ENCODE measurements around the gene CDRT4. TPM values are rescaled to one million over a fixed set of nuclear protein-coding genes. Genes with fewer than 3 reads are reported as not detected.

CDRT4 gene
- total and polyA plus RNA-seq, 9 donors = 0.57 to 7.8 (median 2.2) TPM

DNA sequence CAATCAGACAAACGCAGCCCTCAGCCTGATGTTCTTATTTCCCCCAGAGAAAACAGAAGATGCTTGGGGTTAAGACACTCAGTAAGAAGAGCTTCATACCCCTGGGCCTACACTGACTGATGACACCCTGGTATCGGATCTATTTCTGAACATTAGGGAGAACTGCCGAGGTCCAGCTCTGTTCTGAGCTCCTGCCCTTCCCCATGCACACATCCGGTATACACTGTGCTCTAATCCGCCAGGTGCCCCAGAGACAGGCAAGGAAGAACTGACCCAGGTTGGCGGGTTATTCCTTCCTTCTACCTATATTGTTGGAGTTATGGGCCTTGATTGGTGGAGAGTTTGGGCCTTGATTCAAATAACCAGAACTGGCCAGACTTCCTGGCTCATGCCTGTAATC, 68.0 kb downstream of the CDRT4 start:
- H3K27ac ChIP-seq (ENCODE audit: low read length) = no peak overlapping the region
- peaks cover 28% of the 10 kb centered on the region for H3K4me1 ChIP-seq (ENCODE audit: control insufficient read depth, insufficient read depth, low read length)
- no peaks in the 10 kb centered on the region for H3K27me3 ChIP-seq (ENCODE audit: control insufficient read depth, insufficient read depth, low read length)
- H3K36me3 ChIP-seq (ENCODE audit: control insufficient read depth, insufficient read depth, low read length) = no peaks in the 10 kb centered on the region
- H3K4me3 ChIP-seq (ENCODE audit: low read length) = no peak overlapping the region
- H3K9me3 ChIP-seq (replicated peaks; ENCODE audit: control insufficient read depth, low read depth, low read length) = no peaks in the 10 kb centered on the region
- no peak for DNase-seq
- 93% methylated on average over 2 of the region's 6 CpGs for WGBS (ENCODE audit: insufficient coverage)

DNA sequence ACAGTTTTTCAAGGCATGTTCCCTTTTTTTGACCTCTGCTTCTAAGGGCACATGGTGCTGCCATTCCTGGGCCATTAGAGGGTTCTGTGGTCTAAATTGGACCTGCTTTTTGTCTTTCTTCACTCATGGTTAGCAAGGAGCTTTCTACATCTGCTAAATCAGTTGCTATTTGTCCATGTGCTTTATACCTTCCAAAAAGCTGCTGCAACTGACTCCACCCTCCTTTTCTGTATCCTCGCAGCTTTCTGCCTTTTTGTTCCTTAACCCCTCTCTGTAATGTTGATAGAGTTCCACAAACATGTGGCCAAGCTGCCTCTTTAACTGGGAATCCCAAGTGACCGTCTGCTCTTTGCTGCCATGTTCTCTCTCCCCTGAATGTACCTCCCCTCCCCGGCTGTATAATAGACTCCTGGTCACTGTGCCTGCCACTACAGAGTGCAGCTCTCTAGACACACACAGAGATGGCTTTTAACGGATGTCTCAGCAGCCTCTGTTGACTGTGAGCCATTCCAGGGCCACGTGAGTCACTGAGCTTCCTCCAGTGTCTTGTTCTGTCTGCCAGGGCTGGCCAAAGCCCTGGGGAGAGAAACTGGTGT, 68.6 kb downstream of the CDRT4 start:
- peaks cover 21% of the 10 kb centered on the region for H3K4me1 ChIP-seq (ENCODE audit: control insufficient read depth, insufficient read depth, low read length)
- no peaks in the 10 kb centered on the region for H3K9me3 ChIP-seq (replicated peaks; ENCODE audit: control insufficient read depth, low read depth, low read length)
- no peaks in the 10 kb centered on the region for H3K36me3 ChIP-seq (ENCODE audit: control insufficient read depth, insufficient read depth, low read length)
- DNase-seq = peak; percentile 53
- H3K27ac ChIP-seq (ENCODE audit: low read length) = no peak overlapping the region
- no peak overlapping the region for H3K4me3 ChIP-seq (ENCODE audit: low read length)
- WGBS (ENCODE audit: insufficient coverage) = 13% methylated on average over 5 of the region's 5 CpGs
- H3K27me3 ChIP-seq (ENCODE audit: control insufficient read depth, insufficient read depth, low read length) = no peaks in the 10 kb centered on the region

DNA sequence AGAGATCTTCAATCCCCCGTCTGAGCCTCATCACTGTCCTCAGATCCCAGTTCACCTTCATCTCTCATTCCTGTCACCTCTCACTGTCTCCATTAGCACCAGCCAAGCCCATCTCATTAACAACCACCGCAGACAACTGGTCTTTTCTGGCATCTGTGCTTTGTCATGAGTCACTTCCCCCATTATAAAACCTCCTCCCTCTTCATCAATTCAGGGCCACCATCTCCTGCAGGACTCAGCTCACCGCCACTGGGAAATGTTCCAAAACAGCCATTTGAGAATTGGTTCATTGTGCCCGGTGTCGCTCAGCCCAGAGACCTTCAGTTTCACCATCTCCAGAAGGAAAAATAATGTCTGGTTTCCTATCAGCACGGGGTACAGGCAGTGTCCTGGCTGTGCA, 69.1 kb downstream of the CDRT4 start:
- no peak overlapping the region for H3K4me3 ChIP-seq (ENCODE audit: low read length)
- peak; percentile 40 for DNase-seq
- 16% methylated on average over 3 of the region's 6 CpGs for WGBS (ENCODE audit: insufficient coverage)

DNA sequence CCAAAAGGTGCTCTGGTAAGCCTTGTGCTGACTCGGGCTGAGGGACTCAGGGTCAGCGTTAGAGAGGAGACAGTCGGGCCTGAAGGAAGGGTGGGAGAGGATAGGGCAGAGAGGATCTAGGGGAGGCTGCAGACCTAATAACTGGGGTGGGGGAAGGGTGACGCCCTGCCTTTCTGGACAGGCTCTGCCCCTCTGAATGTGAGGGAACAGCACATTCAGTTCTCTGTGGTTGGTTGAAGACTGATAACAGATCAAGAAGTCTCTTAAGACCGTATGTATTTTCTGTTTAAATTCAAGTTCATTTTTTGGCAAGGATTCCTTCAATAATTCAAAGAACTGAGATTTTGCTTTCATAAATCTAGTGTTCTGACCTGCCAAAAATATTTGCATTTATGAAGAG, 69.8 kb downstream of the CDRT4 start:
- no peak for DNase-seq
- 71% methylated on average over 4 of the region's 5 CpGs for WGBS (ENCODE audit: insufficient coverage)
- no peaks in the 10 kb centered on the region for H3K9me3 ChIP-seq (replicated peaks; ENCODE audit: control insufficient read depth, low read depth, low read length)
- H3K4me1 ChIP-seq (ENCODE audit: control insufficient read depth, insufficient read depth, low read length) = peaks cover 16% of the 10 kb centered on the region
- H3K27me3 ChIP-seq (ENCODE audit: control insufficient read depth, insufficient read depth, low read length) = no peaks in the 10 kb centered on the region
- H3K36me3 ChIP-seq (ENCODE audit: control insufficient read depth, insufficient read depth, low read length) = no peaks in the 10 kb centered on the region
- H3K4me3 ChIP-seq (ENCODE audit: low read length) = no peak overlapping the region
- no peak overlapping the region for H3K27ac ChIP-seq (ENCODE audit: low read length)

More for the DNA sequence above, 69.1 kb downstream of the CDRT4 start:
- Histone ChIP-seq H3K4me1 (ENCODE audit: control insufficient read depth, insufficient read depth, low read length) (peaks cover 18% of the 10 kb centered on the region), H3K27ac (ENCODE audit: low read length) (no peak overlapping the region), H3K9me3 (replicated peaks; ENCODE audit: control insufficient read depth, low read depth, low read length) (no peaks in the 10 kb centered on the region), H3K27me3 (ENCODE audit: control insufficient read depth, insufficient read depth, low read length) (no peaks in the 10 kb centered on the region), H3K36me3 (ENCODE audit: control insufficient read depth, insufficient read depth, low read length) (no peaks in the 10 kb centered on the region)

DNA sequence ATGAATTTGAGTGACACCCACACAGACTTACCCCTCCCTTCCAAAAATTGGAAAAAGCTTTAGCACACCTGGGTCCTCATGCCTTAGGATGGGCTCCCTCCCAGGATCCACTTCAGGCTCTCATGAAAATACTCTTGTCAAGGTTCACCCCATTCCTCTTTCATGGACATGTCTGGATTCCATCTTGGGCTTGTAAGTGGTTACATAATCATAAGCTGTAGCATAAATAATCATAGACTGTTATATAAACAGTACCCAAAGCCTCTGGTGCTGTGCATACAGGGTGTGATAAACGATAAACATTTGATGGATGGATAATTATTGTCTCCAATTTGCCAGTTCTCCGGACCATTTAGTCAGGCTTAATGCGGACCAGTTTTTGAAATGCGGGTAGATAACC, 72.3 kb downstream of the CDRT4 start:
- Histone ChIP-seq H3K9me3 (replicated peaks; ENCODE audit: control insufficient read depth, low read depth, low read length) (no peaks in the 10 kb centered on the region), H3K4me1 (ENCODE audit: control insufficient read depth, insufficient read depth, low read length) (peaks cover 16% of the 10 kb centered on the region), H3K27ac (ENCODE audit: low read length) (no peak overlapping the region), H3K4me3 (ENCODE audit: low read length) (no peak overlapping the region), H3K27me3 (ENCODE audit: control insufficient read depth, insufficient read depth, low read length) (no peaks in the 10 kb centered on the region), H3K36me3 (ENCODE audit: control insufficient read depth, insufficient read depth, low read length) (no peaks in the 10 kb centered on the region)
- no peak for DNase-seq
- WGBS (ENCODE audit: insufficient coverage) = 73% methylated on average over 4 of the region's 4 CpGs

DNA sequence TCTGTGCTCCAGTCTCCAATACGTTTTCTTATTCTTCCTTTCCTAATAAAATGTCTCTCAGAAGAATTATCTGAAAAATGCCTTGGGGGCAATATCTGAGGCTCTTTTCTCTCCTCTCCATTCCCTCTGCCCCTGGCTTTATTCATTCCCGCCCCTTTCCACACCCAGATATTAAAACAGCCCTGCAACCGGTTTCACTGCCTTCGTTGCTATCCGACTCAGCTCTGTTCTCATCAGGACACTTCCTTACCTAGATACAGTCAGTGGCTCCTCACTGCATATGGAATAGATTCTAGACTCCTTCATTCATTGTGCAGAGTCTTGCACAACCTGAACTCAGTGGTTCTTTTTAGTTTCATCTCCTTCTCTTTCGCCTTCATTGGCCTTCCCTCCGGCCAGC, 74.0 kb downstream of the CDRT4 start:
- 79% methylated on average over 7 of the region's 7 CpGs for WGBS (ENCODE audit: insufficient coverage)
- Histone ChIP-seq H3K9me3 (replicated peaks; ENCODE audit: control insufficient read depth, low read depth, low read length) (no peaks in the 10 kb centered on the region), H3K4me1 (ENCODE audit: control insufficient read depth, insufficient read depth, low read length) (peaks cover 10% of the 10 kb centered on the region), H3K36me3 (ENCODE audit: control insufficient read depth, insufficient read depth, low read length) (no peaks in the 10 kb centered on the region), H3K27ac (ENCODE audit: low read length) (no peak overlapping the region), H3K27me3 (ENCODE audit: control insufficient read depth, insufficient read depth, low read length) (no peaks in the 10 kb centered on the region), H3K4me3 (ENCODE audit: low read length) (no peak overlapping the region)
- no peak for DNase-seq

DNA sequence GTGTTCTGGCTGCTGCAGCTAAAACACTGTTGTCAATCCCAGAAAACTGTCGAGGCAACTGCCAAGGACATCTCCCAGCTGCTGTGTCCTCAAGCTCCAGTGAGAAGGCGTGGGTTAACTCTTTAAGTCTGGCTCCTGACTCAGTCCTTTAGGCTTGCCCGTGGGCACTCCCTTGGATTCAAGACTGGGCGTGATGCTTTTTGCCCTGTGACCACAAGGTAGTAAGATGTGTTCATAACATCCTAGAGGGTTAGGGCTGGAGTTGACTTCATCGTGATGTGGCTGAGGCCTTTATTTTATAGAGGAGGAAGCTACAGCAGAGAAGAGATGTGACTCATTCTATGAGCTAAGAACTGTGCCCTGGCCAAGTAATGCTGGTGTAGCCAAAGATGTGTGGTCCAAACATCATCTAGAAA, 75.1 kb downstream of the CDRT4 start:
- Histone ChIP-seq H3K36me3 (ENCODE audit: control insufficient read depth, insufficient read depth, low read length) (no peaks in the 10 kb centered on the region), H3K4me1 (ENCODE audit: control insufficient read depth, insufficient read depth, low read length) (peaks cover 5% of the 10 kb centered on the region), H3K27ac (ENCODE audit: low read length) (no peak overlapping the region), H3K4me3 (ENCODE audit: low read length) (no peak overlapping the region), H3K9me3 (replicated peaks; ENCODE audit: control insufficient read depth, low read depth, low read length) (no peaks in the 10 kb centered on the region), H3K27me3 (ENCODE audit: control insufficient read depth, insufficient read depth, low read length) (no peaks in the 10 kb centered on the region)
- peak; percentile 38 for DNase-seq
- WGBS (ENCODE audit: insufficient coverage) = 64% methylated on average over 5 of the region's 5 CpGs

DNA sequence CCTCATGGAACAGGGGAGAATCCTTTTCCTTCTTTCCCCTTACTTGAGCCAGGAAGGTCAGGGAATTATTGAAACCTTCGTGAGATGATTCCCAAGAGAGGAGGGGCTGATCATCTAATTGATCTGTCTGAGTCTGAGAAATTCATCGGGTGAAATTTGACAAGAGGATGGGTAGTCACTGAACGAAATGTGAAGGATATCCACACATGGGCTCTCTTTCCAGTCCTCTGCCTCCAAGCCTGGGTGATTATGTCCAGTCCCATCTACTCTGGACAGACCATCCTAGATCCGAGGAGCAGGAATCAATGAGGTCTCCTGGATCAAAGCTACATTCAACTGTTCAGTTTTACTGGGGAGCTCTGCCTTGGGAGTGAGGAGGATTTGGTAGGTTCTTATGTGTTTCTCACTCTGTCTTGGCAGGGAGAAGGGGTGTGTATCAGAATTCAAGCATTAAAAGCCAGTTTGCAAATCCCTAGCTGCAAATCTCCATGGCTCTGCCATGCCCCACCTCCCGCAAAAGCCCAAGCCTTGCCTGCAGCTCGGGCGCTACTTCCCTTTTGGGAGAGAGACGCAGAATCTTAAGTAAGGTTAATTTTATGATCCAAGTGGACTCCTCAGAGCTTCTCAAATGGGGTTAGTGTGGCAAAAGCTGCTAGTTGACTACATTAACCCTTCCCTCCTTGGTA, 78.9 kb downstream of the CDRT4 start:
- peak; percentile 30 for DNase-seq
- Histone ChIP-seq H3K36me3 (ENCODE audit: control insufficient read depth, insufficient read depth, low read length) (no peaks in the 10 kb centered on the region), H3K4me1 (ENCODE audit: control insufficient read depth, insufficient read depth, low read length) (peaks cover 12% of the 10 kb centered on the region), H3K27me3 (ENCODE audit: control insufficient read depth, insufficient read depth, low read length) (no peaks in the 10 kb centered on the region), H3K27ac (ENCODE audit: low read length) (no peak overlapping the region), H3K9me3 (replicated peaks; ENCODE audit: control insufficient read depth, low read depth, low read length) (no peaks in the 10 kb centered on the region), H3K4me3 (ENCODE audit: low read length) (no peak overlapping the region)
- WGBS (ENCODE audit: insufficient coverage) = 100% methylated on average over 1 of the region's 8 CpGs

DNA sequence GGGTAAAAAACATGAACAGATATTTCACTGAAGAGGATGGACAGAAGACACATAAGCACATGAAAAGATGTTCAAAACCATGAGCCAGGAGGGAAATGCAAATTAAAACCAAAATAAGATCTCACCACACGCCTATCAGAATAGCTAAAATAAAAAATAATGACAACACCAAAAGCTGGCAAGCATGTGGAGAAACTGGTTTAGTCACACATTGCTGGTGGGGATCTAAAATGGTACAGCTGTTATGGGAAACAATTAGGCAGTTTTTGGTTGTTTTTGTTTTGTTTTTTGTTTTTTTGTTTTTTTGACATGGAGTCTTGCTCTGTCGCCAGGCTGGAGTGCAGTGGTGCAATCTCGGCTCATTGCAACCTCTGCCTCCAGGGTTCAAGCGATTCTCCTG, 81.3 kb downstream of the CDRT4 start:
- H3K36me3 ChIP-seq (ENCODE audit: control insufficient read depth, insufficient read depth, low read length) = no peaks in the 10 kb centered on the region
- DNase-seq = no peak
- peaks cover 15% of the 10 kb centered on the region for H3K4me1 ChIP-seq (ENCODE audit: control insufficient read depth, insufficient read depth, low read length)
- H3K27ac ChIP-seq (ENCODE audit: low read length) = no peak overlapping the region
- no peaks in the 10 kb centered on the region for H3K9me3 ChIP-seq (replicated peaks; ENCODE audit: control insufficient read depth, low read depth, low read length)
- H3K27me3 ChIP-seq (ENCODE audit: control insufficient read depth, insufficient read depth, low read length) = no peaks in the 10 kb centered on the region
- WGBS (ENCODE audit: insufficient coverage) = 100% methylated on average over 2 of the region's 4 CpGs
- no peak overlapping the region for H3K4me3 ChIP-seq (ENCODE audit: low read length)
